Gastrocnemius medialis (tissue), 4 donors: Measurements from ENCODE around the gene MAFB.

Experiments
- CTCF ChIP-seq, 5 experiments: fragments of 450-650 bp in 3 of 5; fragments of 200-600 bp in 2 of 5; sonication (generic) in 2 of 5; IDR thresholded peaks in 4 of 5; conservative IDR thresholded peaks in 1 of 5; 1 replicate in 4 of 5; 2 replicates in 1 of 5; pipeline ENCODE4 v1.5.1; 2016 to 2019; ENCODE audit warnings: antibody characterized with exemption in 5 of 5, mild to moderate bottlenecking in 3 of 5, moderate library complexity in 3 of 5
- POLR2A ChIP-seq, 2 donors: fragments of 450-650 bp; IDR thresholded peaks; one replicate each; pipeline ENCODE4 v1.6.1; 2017; ENCODE audit warnings: antibody characterized with exemption in 2 of 2, mild to moderate bottlenecking in 2 of 2, moderate library complexity in 2 of 2

GRCh38 chr20:40677343-40677924 is 11.6 kb downstream of the MAFB start:
- TF ChIP-seq CTCF (IDR thresholded peaks at IDR 0.05 in 4 of 5, conservative IDR thresholded peaks at IDR 0.05 in 1 of 5): no peak
- no peak for TF ChIP-seq POLR2A (IDR thresholded peaks at IDR 0.05)
